AG04450 (cell line): ENCODE results near the gene ABCB8. TPM values are rescaled to one million over a fixed set of nuclear protein-coding genes. Genes with fewer than 3 reads are reported as not detected.

Source experiments
- CTCF ChIA-PET: fragments of 300-600, 350-600 bp; formaldehyde crosslinking; extraction: SDS; loops from one replicate; lab custom pipeline; 2022; ENCODE audit warnings: antibody characterized with exemption, inconsistent platforms; lab: Charles Lee
- POLR2A ChIA-PET: fragments of 350-600 bp; formaldehyde crosslinking; extraction: SDS; loops from one replicate; lab custom pipeline; 2021; ENCODE audit warnings: antibody characterized with exemption, inconsistent platforms; lab: Yijun Ruan, JAX
- DNase-seq: peaks from one replicate; pipeline ENCODE4 v3.0.0-alpha.2; 2011; ENCODE audit warnings: low read depth, low spot score
- H3K27ac ChIP-seq: one replicate; pipeline ENCODE4 v1.5.1; 2012; ENCODE audit warnings: low read depth, low read length, control low read depth
- H3K27me3 ChIP-seq: one replicate; pipeline ENCODE4 v1.6.0; 2012; ENCODE audit warnings: low read length; ENCODE audit not compliant: control insufficient read depth, insufficient read depth
- H3K4me3 ChIP-seq: 2 replicates; pipeline ENCODE4 v1.5.1; 2011; ENCODE audit warnings: mild to moderate bottlenecking, low read depth, low read length, control low read depth
- H3K9me3 ChIP-seq: 2 replicates; pipeline ENCODE4 v1.5.1; 2012; ENCODE audit warnings: low read length; ENCODE audit not compliant: control insufficient read depth, insufficient read depth
- CTCF ChIP-seq: IDR thresholded peaks from 2 replicates; pipeline ENCODE4 v1.5.1; 2011; ENCODE audit warnings: low read depth, low read length, control low read depth, inconsistent platforms
- polyA plus RNA-seq: library from polyadenylated mRNA; depleted of rRNA; stranded (reverse); fragments of >200 nt; gene quantifications from 2 replicates; pipeline ENCODE4 v1.2.3, GENCODE V29; 2011

The ABCB8 gene
- polyA plus RNA-seq, 1 experiment: 10.7 TPM

GRCh38 chr7:151080522-151081169 lies 52.4 kb downstream of the ABCB8 start, which contains the start of gene FASTK:
Gene FASTK, minus strand, starts transcription at chr7:151080809. Its CDS starts 43 bp downstream, at chr7:151080766.
- CTCF ChIA-PET: interaction anchor here (0.7 to 1.0 kb wide), 2 partner anchors 10 to 133 kb away, joined by 3 read pairs; no protein-coding TSS in a partner anchor
- POLR2A ChIA-PET: interaction anchor here (0.6 to 1.6 kb wide), 9 partner anchors 9 to 52 kb away, joined by 3 to 9 read pairs (median 6); partner anchors contain the start of gene CDK5
- DNase-seq: peak; percentile 69

GRCh38 chr7:151081170-151082101 lies 53.2 kb downstream of the ABCB8 start:
- Histone ChIP-seq H3K27me3 (no peaks in the 10 kb centered on the region), H3K4me3 (peak overlapping the region; percentile 74), H3K9me3 (peaks cover 3% of the 10 kb centered on the region; the same call in 1 of the 2 replicates), H3K27ac (peak overlapping the region; percentile 61)
- no peak for DNase-seq
- ChIA-PET POLR2A (interaction anchor here (0.6 to 1.6 kb wide), 9 partner anchors 10 to 53 kb away, joined by 3 to 9 read pairs (median 6); partner anchors contain the start of gene CDK5), CTCF (interaction anchor here (1.0 kb wide), 1 partner anchor 10 kb away, joined by 3 read pairs; no protein-coding TSS in a partner anchor)
- no peak for TF ChIP-seq CTCF

More at GRCh38 chr7:151080522-151081169, 52.4 kb downstream of the ABCB8 start, which contains the start of gene FASTK:
- Histone ChIP-seq H3K27me3 (no peaks in the 10 kb centered on the region), H3K9me3 (peaks cover 3% of the 10 kb centered on the region; the same call in 1 of the 2 replicates), H3K27ac (peak within 1 kb of the TSS; percentile 61), H3K4me3 (peak within 1 kb of the TSS; percentile 90)
- TF ChIP-seq CTCF: no peak

GRCh38 chr7:151082141-151083070 lies 54.2 kb downstream of the ABCB8 start:
- no peak for TF ChIP-seq CTCF
- POLR2A ChIA-PET: no interaction called here
- CTCF ChIA-PET: interaction anchor here (1.3 kb wide), 1 partner anchor 28 kb away, joined by 3 read pairs; no protein-coding TSS in a partner anchor
- no peak overlapping the region for H3K27ac ChIP-seq
- H3K4me3 ChIP-seq: peak overlapping the region; percentile 74
- H3K9me3 ChIP-seq: peaks cover 3% of the 10 kb centered on the region; the same call in 1 of the 2 replicates
- no peaks in the 10 kb centered on the region for H3K27me3 ChIP-seq
- DNase-seq: no peak

GRCh38 chr7:151083071-151083823 lies 55.0 kb downstream of the ABCB8 start, which contains the start of gene TMUB1:
Gene TMUB1, minus strand, starts transcription at chr7:151083493. Its CDS starts 930 bp downstream, at chr7:151082563.
- TF ChIP-seq CTCF: no peak
- ChIA-PET CTCF (interaction anchor here (1.3 kb wide), 1 partner anchor 27 kb away, joined by 3 read pairs; no protein-coding TSS in a partner anchor), POLR2A (no interaction called here)
- H3K4me3 ChIP-seq: peak within 1 kb of the TSS; percentile 74
- H3K9me3 ChIP-seq: peaks cover 3% of the 10 kb centered on the region; the same call in 1 of the 2 replicates
- no peak for DNase-seq
- H3K27me3 ChIP-seq: no peaks in the 10 kb centered on the region
- no peak within 1 kb of the TSS for H3K27ac ChIP-seq
